ENCODE measurements around the gene SGK1.

DNA sequence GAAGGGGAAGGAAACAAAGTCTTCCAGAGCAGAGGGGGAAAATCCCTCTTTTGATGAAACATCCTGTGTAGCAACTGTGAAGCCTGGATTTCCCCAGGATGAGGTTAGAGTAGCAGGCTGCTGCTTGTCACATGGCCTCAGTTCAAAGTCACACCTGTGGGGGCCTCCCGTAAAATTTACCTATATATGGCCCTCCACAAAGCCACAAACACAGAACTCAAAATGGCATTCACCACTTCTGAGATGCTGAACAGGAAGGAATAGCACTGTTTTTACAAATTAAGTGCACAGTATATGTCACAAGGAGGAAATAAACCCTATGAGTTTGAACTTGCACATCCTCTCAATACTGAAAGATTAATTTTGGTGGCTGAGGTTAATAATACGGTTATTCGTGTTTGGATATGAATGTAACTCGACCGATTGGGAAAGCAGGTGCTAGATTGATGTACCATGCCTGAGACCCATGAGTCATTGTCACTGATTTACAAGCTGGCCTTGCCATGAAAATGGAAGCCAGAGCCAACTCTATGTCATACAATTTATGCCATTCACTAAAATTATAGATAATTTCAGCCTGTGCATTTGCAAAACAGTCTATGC lies 70.6 kb downstream of the SGK1 start:
- TF ChIP-seq, protein P1, sequence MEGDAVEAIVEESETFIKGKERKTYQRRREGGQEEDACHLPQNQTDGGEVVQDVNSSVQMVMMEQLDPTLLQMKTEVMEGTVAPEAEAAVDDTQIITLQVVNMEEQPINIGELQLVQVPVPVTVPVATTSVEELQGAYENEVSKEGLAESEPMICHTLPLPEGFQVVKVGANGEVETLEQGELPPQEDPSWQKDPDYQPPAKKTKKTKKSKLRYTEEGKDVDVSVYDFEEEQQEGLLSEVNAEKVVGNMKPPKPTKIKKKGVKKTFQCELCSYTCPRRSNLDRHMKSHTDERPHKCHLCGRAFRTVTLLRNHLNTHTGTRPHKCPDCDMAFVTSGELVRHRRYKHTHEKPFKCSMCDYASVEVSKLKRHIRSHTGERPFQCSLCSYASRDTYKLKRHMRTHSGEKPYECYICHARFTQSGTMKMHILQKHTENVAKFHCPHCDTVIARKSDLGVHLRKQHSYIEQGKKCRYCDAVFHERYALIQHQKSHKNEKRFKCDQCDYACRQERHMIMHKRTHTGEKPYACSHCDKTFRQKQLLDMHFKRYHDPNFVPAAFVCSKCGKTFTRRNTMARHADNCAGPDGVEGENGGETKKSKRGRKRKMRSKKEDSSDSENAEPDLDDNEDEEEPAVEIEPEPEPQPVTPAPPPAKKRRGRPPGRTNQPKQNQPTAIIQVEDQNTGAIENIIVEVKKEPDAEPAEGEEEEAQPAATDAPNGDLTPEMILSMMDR (IDR thresholded peaks at IDR 0.05), result no peak
- no peak for TF ChIP-seq POLR2AphosphoS5 (IDR thresholded peaks at IDR 0.05)
- TF ChIP-seq POLR2A (IDR thresholded peaks at IDR 0.05), result no peak
